Measurements from ENCODE around the gene CRB3.

The CRB3 gene

GRCh38 chr19:6470173-6470572 is 6.1 kb downstream of the CRB3 start:
- no peak for DNase-seq

- DNase-seq, result no peak
Observed at GRCh38 chr19:6471076-6471475, 7.0 kb downstream of the CRB3 start.

- no peak for DNase-seq
Observed at GRCh38 chr19:6472713-6473112, 8.6 kb downstream of the CRB3 start.

- no peak for DNase-seq
Observed at GRCh38 chr19:6473647-6474046, 9.6 kb downstream of the CRB3 start.

- DNase-seq, result no peak
Observed at GRCh38 chr19:6475321-6476108, 11.4 kb downstream of the CRB3 start.

GRCh38 chr19:6476155-6476895 is 12.3 kb downstream of the CRB3 start:
- peak; percentile 62 to 69 for DNase-seq

- DNase-seq, result no peak
Observed at GRCh38 chr19:6476896-6477431, 12.9 kb downstream of the CRB3 start.

GRCh38 chr19:6478815-6479214 is 14.7 kb downstream of the CRB3 start:
- no peak for DNase-seq

GRCh38 chr19:6479836-6480398 is 15.8 kb downstream of the CRB3 start:
- DNase-seq, result no peak

GRCh38 chr19:6480848-6481415 is 16.9 kb downstream of the CRB3 start:
- peak; percentile 31 to 39 for DNase-seq

GRCh38 chr19:6481541-6482342 is 17.7 kb downstream of the CRB3 start, which contains the start of gene DENND1C:
Gene DENND1C (minus strand): TSS chr19:6481787. CDS start chr19:6481695, 92 bp downstream.
- peak; percentile 75 to 81 for DNase-seq

- no peak for DNase-seq
Observed at GRCh38 chr19:6482343-6482686, 18.2 kb downstream of the CRB3 start.

- no peak for DNase-seq
Observed at GRCh38 chr19:6483235-6483634, 19.2 kb downstream of the CRB3 start.

GRCh38 chr19:6484230-6484629 is 20.2 kb downstream of the CRB3 start:
- no peak for DNase-seq

- DNase-seq, result no peak
Observed at GRCh38 chr19:6484831-6485230, 20.8 kb downstream of the CRB3 start.

- DNase-seq, result peak in 1 of 2 experiments; percentile 35
Observed at GRCh38 chr19:6489278-6490061, 25.4 kb downstream of the CRB3 start.

- DNase-seq, result no peak
Observed at GRCh38 chr19:6490134-6490533, 26.1 kb downstream of the CRB3 start.

GRCh38 chr19:6491802-6492592 is 27.9 kb downstream of the CRB3 start:
- DNase-seq, result no peak

GRCh38 chr19:6494438-6495036 is 30.5 kb downstream of the CRB3 start:
- DNase-seq, result no peak

GRCh38 chr19:6495947-6496346 is 31.9 kb downstream of the CRB3 start:
- DNase-seq, result no peak
